Mammary epithelial cell (primary cell): ENCODE data around the gene GRB10.

Experiments used
- EZH2 ChIP-seq: IDR thresholded peaks from 2 replicates; pipeline ENCODE4 v1.6.1; 2012; ENCODE audit warnings: low read length, inconsistent platforms, borderline replicate concordance
- TF ChIP-seq, protein P1 (sequence below), 2 donors: IDR thresholded peaks in 1 of 2; conservative IDR thresholded peaks in 1 of 2; 2 replicates each; pipeline ENCODE4 v1.5.1; 2011 to 2012; ENCODE audit warnings: inconsistent platforms in 2 of 2, low read length in 2 of 2, mild to moderate bottlenecking in 2 of 2, control low read depth in 1 of 2, low read depth in 1 of 2; ENCODE audit not compliant: insufficient read depth in 1 of 2; ENCODE audit errors: extremely low read depth in 1 of 2

GRCh38 chr7:50821457-50822008 lies 38.8 kb upstream of the GRB10 start:
- TF ChIP-seq, protein P1, sequence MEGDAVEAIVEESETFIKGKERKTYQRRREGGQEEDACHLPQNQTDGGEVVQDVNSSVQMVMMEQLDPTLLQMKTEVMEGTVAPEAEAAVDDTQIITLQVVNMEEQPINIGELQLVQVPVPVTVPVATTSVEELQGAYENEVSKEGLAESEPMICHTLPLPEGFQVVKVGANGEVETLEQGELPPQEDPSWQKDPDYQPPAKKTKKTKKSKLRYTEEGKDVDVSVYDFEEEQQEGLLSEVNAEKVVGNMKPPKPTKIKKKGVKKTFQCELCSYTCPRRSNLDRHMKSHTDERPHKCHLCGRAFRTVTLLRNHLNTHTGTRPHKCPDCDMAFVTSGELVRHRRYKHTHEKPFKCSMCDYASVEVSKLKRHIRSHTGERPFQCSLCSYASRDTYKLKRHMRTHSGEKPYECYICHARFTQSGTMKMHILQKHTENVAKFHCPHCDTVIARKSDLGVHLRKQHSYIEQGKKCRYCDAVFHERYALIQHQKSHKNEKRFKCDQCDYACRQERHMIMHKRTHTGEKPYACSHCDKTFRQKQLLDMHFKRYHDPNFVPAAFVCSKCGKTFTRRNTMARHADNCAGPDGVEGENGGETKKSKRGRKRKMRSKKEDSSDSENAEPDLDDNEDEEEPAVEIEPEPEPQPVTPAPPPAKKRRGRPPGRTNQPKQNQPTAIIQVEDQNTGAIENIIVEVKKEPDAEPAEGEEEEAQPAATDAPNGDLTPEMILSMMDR (conservative IDR thresholded peaks at IDR 0.05 in 1 of 2, IDR thresholded peaks at IDR 0.05 in 1 of 2; ENCODE audit: extremely low read depth in 1 of 2, insufficient read depth in 1 of 2, low read depth in 1 of 2, low read length in 2 of 2), result no peak
- no peak for TF ChIP-seq EZH2
